Activated CD4-positive, alpha-beta T cell treated with anti-CD3 and anti-CD28 coated beads for 36 hours (primary cell): ENCODE results near the gene MINK1. TPM values are rescaled to one million over a fixed set of nuclear protein-coding genes. Genes with fewer than 3 reads are reported as not detected.
A peak's percentile ranks its signal among the peaks of the same experiment; 100 is the strongest.

ENCODE experiments used
- ATAC-seq: fragments of 200-7000 bp; cut with Tn5 transposase; one replicate; pipeline ENCODE4 v1.10.0; 2021; ENCODE audit warnings: mild to moderate bottlenecking, moderate library complexity
- CTCF ChIA-PET: fragments of 350-600 bp; sonication (Branson Sonifier 250); formaldehyde crosslinking; loops from one replicate; lab custom pipeline; 2021; ENCODE audit warnings: antibody characterized with exemption; lab: Charles Lee
- POLR2A ChIA-PET: fragments of 350-600 bp; sonication (Branson Sonifier 250); formaldehyde crosslinking; loops from one replicate; lab custom pipeline; 2021; ENCODE audit warnings: antibody characterized with exemption, inconsistent platforms; lab: Charles Lee
- DNase-seq: peaks from one replicate; pipeline ENCODE4 v3.0.0-alpha.2; 2020
- H3K27ac Mint-ChIP-seq: one replicate; pipeline ENCODE4 v1.8.0; 2021; ENCODE audit warnings: mixed read lengths
- H3K27me3 Mint-ChIP-seq: one replicate; pipeline ENCODE4 v1.8.0; 2021; ENCODE audit warnings: mixed read lengths
- H3K36me3 Mint-ChIP-seq: one replicate; pipeline ENCODE4 v1.8.0; 2021; ENCODE audit warnings: low read depth, mixed read lengths
- H3K4me1 Mint-ChIP-seq: one replicate; pipeline ENCODE4 v1.8.0; 2021; ENCODE audit warnings: mixed read lengths
- H3K4me3 Mint-ChIP-seq: one replicate; pipeline ENCODE4 v1.8.0; 2021; ENCODE audit warnings: mild to moderate bottlenecking, moderate library complexity, mixed read lengths
- H3K9me3 Mint-ChIP-seq: one replicate; pipeline ENCODE4 v1.8.0; 2021; ENCODE audit warnings: low read depth, mixed read lengths
- intact Hi-C, 2 experiments: fragments of 100-400 bp; cut with DNase I in 1 of 2; cut with micrococcal nuclease in 1 of 2; formaldehyde crosslinking; loops; one replicate each; pipeline versions ENCODE4 v1.14.2 to v1.15.1; 2022 to 2024; cut with DNase I, micrococcal nuclease
- total RNA-seq, 2 experiments: library from RNA; stranded (reverse); gene quantifications; one replicate each; pipeline ENCODE4 v1.2.3, GENCODE V29; 2021

The MINK1 gene
- total RNA-seq, 2 experiments from 2014 or later, result 48.2 to 57.7 TPM

- POLR2A ChIA-PET, result interaction anchor here (1.0 to 1.8 kb wide), 12 partner anchors 8 to 479 kb away, joined by 3 to 16 read pairs (median 6); partner anchors contain the start of genes C17orf107, ENO3, INCA1 and KIF1C
- Mint-ChIP-seq H3K4me1 (peaks cover 61% of the 10 kb centered on the region), H3K27ac (peak overlapping the region; percentile 97), H3K4me3 (peak overlapping the region; percentile 99), H3K27me3 (no peaks in the 10 kb centered on the region), H3K36me3 (peaks cover 79% of the 10 kb centered on the region), H3K9me3 (no peaks in the 10 kb centered on the region)
- DNase-seq, result peak; percentile 69
- CTCF ChIA-PET, result interaction anchor here (0.8 to 3.0 kb wide), 9 partner anchors 27 to 498 kb away, joined by 3 to 13 read pairs (median 4); partner anchors contain the start of genes C17orf107, C1QBP, CHRNE and SLC52A1
- no peak for ATAC-seq
- intact Hi-C loops, result loop anchor here (1.0 to 10.0 kb wide), 23 partner anchors 8 to 1218 kb away; partner anchors contain the start of genes INCA1 (in 2 of the 2), KIF1C (in 2 of the 2), PFN1 (in 2 of the 2) and SPAG7 (in 2 of the 2)
These were observed 107.6 kb downstream of the MINK1 start for GRCh38 chr17:4940555-4941318.

- DNase-seq, result no peak
- H3K4me1 Mint-ChIP-seq, result peaks cover 61% of the 10 kb centered on the region
- ChIA-PET POLR2A (no interaction called here), CTCF (interaction anchor here (0.8 to 3.0 kb wide), 2 partner anchors 26 to 72 kb away, joined by 4 to 13 read pairs; partner anchors contain the start of gene SPAG7)
- H3K27me3 Mint-ChIP-seq, result no peaks in the 10 kb centered on the region
- intact Hi-C loops, result loop anchor here (2.0 to 10.0 kb wide), 11 partner anchors 26 to 1219 kb away; partner anchors contain the start of genes ANKFY1 (in 1 of the 2), ATP2A3 (in 1 of the 2), CYB5D2 (in 1 of the 2) and GGT6 (in 1 of the 2)
- ATAC-seq, result no peak
- H3K36me3 Mint-ChIP-seq, result peaks cover 80% of the 10 kb centered on the region
- peak overlapping the region; percentile 97 for H3K27ac Mint-ChIP-seq
- peak overlapping the region; percentile 99 for H3K4me3 Mint-ChIP-seq
- no peaks in the 10 kb centered on the region for H3K9me3 Mint-ChIP-seq
These were observed 108.1 kb downstream of the MINK1 start for GRCh38 chr17:4941319-4941610.

GRCh38 chr17:4942760-4943508, 109.8 kb downstream of the MINK1 start:
- ChIA-PET POLR2A (interaction anchor here (9.2 kb wide), 1 partner anchor 25 kb away, joined by 80 read pairs; the partner anchor contains the start of gene SPAG7), CTCF (interaction anchor here (0.8 kb wide), 1 partner anchor 34 kb away, joined by 3 read pairs; no protein-coding TSS in a partner anchor)
- Mint-ChIP-seq H3K36me3 (peaks cover 87% of the 10 kb centered on the region), H3K9me3 (no peaks in the 10 kb centered on the region), H3K4me1 (peaks cover 58% of the 10 kb centered on the region), H3K27me3 (no peaks in the 10 kb centered on the region), H3K27ac (peak overlapping the region; percentile 97), H3K4me3 (peak overlapping the region; percentile 99)
- intact Hi-C loops, result loop anchor here (5.0 to 10.0 kb wide), 7 partner anchors 36 to 1221 kb away; partner anchors contain the start of genes ANKFY1 (in 1 of the 2), ATP2A3 (in 1 of the 2), GGT6 (in 1 of the 2) and HASPIN (in 1 of the 2)
- ATAC-seq (no peak), DNase-seq (no peak)

- H3K4me1 Mint-ChIP-seq, result peaks cover 47% of the 10 kb centered on the region
- intact Hi-C loops, result loop anchor here (5.0 to 10.0 kb wide), 7 partner anchors 37 to 1222 kb away; partner anchors contain the start of genes ANKFY1 (in 1 of the 2), ATP2A3 (in 1 of the 2), GGT6 (in 1 of the 2) and HASPIN (in 1 of the 2)
- peak overlapping the region; percentile 86 for H3K27ac Mint-ChIP-seq
- CTCF ChIA-PET, result interaction anchor here (0.5 to 0.7 kb wide), 2 partner anchors 154 to 588 kb away, joined by 3 to 4 read pairs; no protein-coding TSS in a partner anchor
- no peaks in the 10 kb centered on the region for H3K9me3 Mint-ChIP-seq
- POLR2A ChIA-PET, result interaction anchor here (0.6 to 9.2 kb wide), 2 partner anchors 24 to 234 kb away, joined by 3 to 80 read pairs; partner anchors contain the start of genes ARRB2 and SPAG7
- peak overlapping the region; percentile 99 for H3K4me3 Mint-ChIP-seq
- H3K36me3 Mint-ChIP-seq, result peaks cover 79% of the 10 kb centered on the region
- H3K27me3 Mint-ChIP-seq, result no peaks in the 10 kb centered on the region
- peak; percentile 23 for ATAC-seq
- DNase-seq, result peak; percentile 76
These were observed 111.0 kb downstream of the MINK1 start for GRCh38 chr17:4944163-4944553.

GRCh38 chr17:4944554-4945175, 111.5 kb downstream of the MINK1 start:
- Mint-ChIP-seq H3K4me3 (peak overlapping the region; percentile 99), H3K9me3 (no peaks in the 10 kb centered on the region), H3K27ac (peak overlapping the region; percentile 86), H3K36me3 (peaks cover 77% of the 10 kb centered on the region), H3K4me1 (peaks cover 47% of the 10 kb centered on the region), H3K27me3 (no peaks in the 10 kb centered on the region)
- ChIA-PET POLR2A (interaction anchor here (0.6 to 9.2 kb wide), 2 partner anchors 23 to 234 kb away, joined by 3 to 80 read pairs; partner anchors contain the start of genes ARRB2 and SPAG7), CTCF (interaction anchor here (0.5 kb wide), 1 partner anchor 154 kb away, joined by 4 read pairs; no protein-coding TSS in a partner anchor)
- no peak for ATAC-seq
- peak; percentile 63 for DNase-seq
- intact Hi-C loops, result loop anchor here (1.0 to 10.0 kb wide), 11 partner anchors 25 to 1698 kb away; partner anchors contain the start of genes ANKFY1 (in 1 of the 2), ATP2A3 (in 1 of the 2), GGT6 (in 1 of the 2) and HASPIN (in 1 of the 2)

- POLR2A ChIA-PET, result interaction anchor here (9.2 kb wide), 1 partner anchor 22 kb away, joined by 80 read pairs; the partner anchor contains the start of gene SPAG7
- H3K9me3 Mint-ChIP-seq, result no peaks in the 10 kb centered on the region
- ATAC-seq (peak; percentile 47), DNase-seq (peak; percentile 93)
- no peaks in the 10 kb centered on the region for H3K27me3 Mint-ChIP-seq
- peaks cover 49% of the 10 kb centered on the region for H3K4me1 Mint-ChIP-seq
- CTCF ChIA-PET, result interaction anchor here (1.2 to 1.3 kb wide), 2 partner anchors 13 to 24 kb away, joined by 6 read pairs; no protein-coding TSS in a partner anchor
- peak overlapping the region; percentile 86 for H3K27ac Mint-ChIP-seq
- intact Hi-C loops, result loop anchor here (1.0 to 10.0 kb wide), 6 partner anchors 24 to 1697 kb away; partner anchors contain the start of genes ATP2A3 (in 1 of the 2), KIAA0753 (in 1 of the 2), PSMB6 (in 1 of the 2) and TXNDC17 (in 1 of the 2)
- peaks cover 73% of the 10 kb centered on the region for H3K36me3 Mint-ChIP-seq
- H3K4me3 Mint-ChIP-seq, result peak overlapping the region; percentile 99
These were observed 112.2 kb downstream of the MINK1 start for GRCh38 chr17:4945176-4945943.

- POLR2A ChIA-PET, result interaction anchor here (9.2 kb wide), 1 partner anchor 22 kb away, joined by 80 read pairs; the partner anchor contains the start of gene SPAG7
- intact Hi-C loops, result loop anchor here (1.0 to 10.0 kb wide), 6 partner anchors 23 to 1696 kb away; partner anchors contain the start of genes ATP2A3 (in 1 of the 2), KIAA0753 (in 1 of the 2), PSMB6 (in 1 of the 2) and TXNDC17 (in 1 of the 2)
- no peak for ATAC-seq
- DNase-seq, result no peak
- CTCF ChIA-PET, result interaction anchor here (1.2 to 1.3 kb wide), 2 partner anchors 12 to 24 kb away, joined by 6 read pairs; no protein-coding TSS in a partner anchor
- Mint-ChIP-seq H3K9me3 (no peaks in the 10 kb centered on the region), H3K27ac (peak overlapping the region; percentile 86), H3K36me3 (peaks cover 68% of the 10 kb centered on the region), H3K27me3 (no peaks in the 10 kb centered on the region), H3K4me3 (peak overlapping the region; percentile 99), H3K4me1 (peaks cover 54% of the 10 kb centered on the region)
These were observed 112.8 kb downstream of the MINK1 start for GRCh38 chr17:4945944-4946280.

- Mint-ChIP-seq H3K4me3 (peak overlapping the region; percentile 99), H3K9me3 (no peaks in the 10 kb centered on the region), H3K27ac (peak overlapping the region; percentile 86), H3K27me3 (no peaks in the 10 kb centered on the region), H3K4me1 (peaks cover 55% of the 10 kb centered on the region), H3K36me3 (peaks cover 63% of the 10 kb centered on the region)
- POLR2A ChIA-PET, result interaction anchor here (9.2 kb wide), 1 partner anchor 21 kb away, joined by 80 read pairs; the partner anchor contains the start of gene SPAG7
- DNase-seq (no peak), ATAC-seq (no peak)
- CTCF ChIA-PET, result interaction anchor here (1.2 to 1.3 kb wide), 2 partner anchors 12 to 23 kb away, joined by 6 read pairs; no protein-coding TSS in a partner anchor
- intact Hi-C loops, result loop anchor here (5.0 to 10.0 kb wide), 5 partner anchors 149 to 1696 kb away; partner anchors contain the start of genes ATP2A3 (in 1 of the 2), KIAA0753 (in 1 of the 2), PSMB6 (in 1 of the 2) and TXNDC17 (in 1 of the 2)
These were observed 113.3 kb downstream of the MINK1 start for GRCh38 chr17:4946312-4946976.
